Activated CD4-positive, alpha-beta memory T cell treated with anti-CD3 and anti-CD28 coated beads, Interleukin-2, amount 10 ng/mL, durations not matched to agents 7 days and 5 days (primary cell): ENCODE measurements around the gene ABHD14A. TPM values are rescaled to one million over a fixed set of nuclear protein-coding genes. Genes with fewer than 3 reads are reported as not detected.

ENCODE experiments used
- CTCF ChIA-PET: fragments of 350-600 bp; sonication (Branson Sonifier 250); formaldehyde crosslinking; loops from one replicate; lab custom pipeline; 2021; ENCODE audit warnings: antibody characterized with exemption, inconsistent platforms; lab: Charles Lee
- POLR2A ChIA-PET: fragments of 350-600 bp; sonication (Branson Sonifier 250); formaldehyde crosslinking; loops from one replicate; lab custom pipeline; 2021; ENCODE audit warnings: antibody characterized with exemption; lab: Charles Lee
- DNase-seq: peaks from one replicate; pipeline ENCODE4 v3.0.0-alpha.2; 2020
- H3K27ac Mint-ChIP-seq: one replicate; pipeline ENCODE4 v1.8.0; 2021; ENCODE audit warnings: mild to moderate bottlenecking, mixed read lengths
- H3K27me3 Mint-ChIP-seq: one replicate; pipeline ENCODE4 v1.8.0; 2021; ENCODE audit warnings: mixed read lengths
- H3K36me3 Mint-ChIP-seq: one replicate; pipeline ENCODE4 v1.8.0; 2021; ENCODE audit warnings: low read depth, mixed read lengths
- H3K4me1 Mint-ChIP-seq: one replicate; pipeline ENCODE4 v1.8.0; 2021; ENCODE audit warnings: mixed read lengths
- H3K4me3 Mint-ChIP-seq: one replicate; pipeline ENCODE4 v1.8.0; 2021; ENCODE audit warnings: mild to moderate bottlenecking, mixed read lengths
- H3K9me3 Mint-ChIP-seq: one replicate; pipeline ENCODE4 v1.8.0; 2021; ENCODE audit warnings: mixed read lengths
- total RNA-seq, 2 experiments: library from RNA; stranded (reverse); gene quantifications; one replicate each; pipeline ENCODE4 v1.2.3, GENCODE V29; 2021

The ABHD14A gene
- total RNA-seq, 2 experiments from 2014 or later = 10.8 to 13.3 TPM

- H3K9me3 Mint-ChIP-seq = no peaks in the 10 kb centered on the region
- H3K4me1 Mint-ChIP-seq = peaks cover 33% of the 10 kb centered on the region
- CTCF ChIA-PET = interaction anchor here (0.7 to 3.5 kb wide), 9 partner anchors 8 to 112 kb away, joined by 3 to 52 read pairs (median 4); partner anchors contain the start of genes ABHD14A, ABHD14B, DUSP7 and RPL29
- H3K4me3 Mint-ChIP-seq = peak overlapping the region; percentile 83
- H3K27me3 Mint-ChIP-seq = no peaks in the 10 kb centered on the region
- no peak overlapping the region for H3K27ac Mint-ChIP-seq
- peaks cover 2% of the 10 kb centered on the region for H3K36me3 Mint-ChIP-seq
- POLR2A ChIA-PET = interaction anchor here (1.0 to 4.2 kb wide), 7 partner anchors 10 to 51 kb away, joined by 3 to 37 read pairs (median 3); partner anchors contain the start of genes ABHD14A, ABHD14B and RPL29
- no peak for DNase-seq
Measured at GRCh38 chr3:51943451-51944391, 31.1 kb upstream of the ABHD14A start.

- POLR2A ChIA-PET = interaction anchor here (1.0 to 4.2 kb wide), 4 partner anchors 9 to 51 kb away, joined by 3 to 29 read pairs (median 4); partner anchors contain the start of gene RPL29
- H3K36me3 Mint-ChIP-seq = peaks cover 2% of the 10 kb centered on the region
- CTCF ChIA-PET = interaction anchor here (1.7 kb wide), 1 partner anchor 29 kb away, joined by 6 read pairs; the partner anchor contains the start of gene ABHD14B
- no peak overlapping the region for H3K27ac Mint-ChIP-seq
- H3K4me1 Mint-ChIP-seq = peaks cover 28% of the 10 kb centered on the region
- H3K9me3 Mint-ChIP-seq = no peaks in the 10 kb centered on the region
- no peak overlapping the region for H3K4me3 Mint-ChIP-seq
- H3K27me3 Mint-ChIP-seq = no peaks in the 10 kb centered on the region
- no peak for DNase-seq
Measured at GRCh38 chr3:51944451-51945021, 30.3 kb upstream of the ABHD14A start.

- Mint-ChIP-seq H3K36me3 (peaks cover 2% of the 10 kb centered on the region), H3K4me1 (peaks cover 23% of the 10 kb centered on the region), H3K27ac (no peak overlapping the region), H3K27me3 (no peaks in the 10 kb centered on the region), H3K4me3 (no peak overlapping the region), H3K9me3 (no peaks in the 10 kb centered on the region)
- POLR2A ChIA-PET = interaction anchor here (1.0 to 4.2 kb wide), 3 partner anchors 8 to 50 kb away, joined by 3 to 29 read pairs (median 5); partner anchors contain the start of gene RPL29
- CTCF ChIA-PET = interaction anchor here (1.7 kb wide), 1 partner anchor 29 kb away, joined by 6 read pairs; the partner anchor contains the start of gene ABHD14B
- DNase-seq = no peak
Measured at GRCh38 chr3:51945031-51945840, 29.6 kb upstream of the ABHD14A start.

GRCh38 chr3:51945926-51946705, 28.7 kb upstream of the ABHD14A start:
- ChIA-PET CTCF (interaction anchor here (1.7 kb wide), 1 partner anchor 28 kb away, joined by 6 read pairs; the partner anchor contains the start of gene ABHD14B), POLR2A (interaction anchor here (0.9 to 2.2 kb wide), 3 partner anchors 8 to 21 kb away, joined by 3 to 5 read pairs (median 3); partner anchors contain the start of genes GPR62 and PCBP4)
- Mint-ChIP-seq H3K9me3 (no peaks in the 10 kb centered on the region), H3K27me3 (no peaks in the 10 kb centered on the region), H3K4me1 (peaks cover 15% of the 10 kb centered on the region), H3K36me3 (no peaks in the 10 kb centered on the region), H3K4me3 (no peak overlapping the region), H3K27ac (no peak overlapping the region)
- no peak for DNase-seq

GRCh38 chr3:51946796-51947195, 28.1 kb upstream of the ABHD14A start:
- no peak for DNase-seq
- Mint-ChIP-seq H3K27ac (no peak overlapping the region), H3K27me3 (no peaks in the 10 kb centered on the region), H3K9me3 (no peaks in the 10 kb centered on the region), H3K36me3 (no peaks in the 10 kb centered on the region), H3K4me3 (no peak overlapping the region), H3K4me1 (peaks cover 11% of the 10 kb centered on the region)
- CTCF ChIA-PET = no interaction called here
- POLR2A ChIA-PET = interaction anchor here (0.9 to 1.3 kb wide), 2 partner anchors 8 to 20 kb away, joined by 3 read pairs; partner anchors contain the start of genes GPR62 and PCBP4

- no peak overlapping the region for H3K4me3 Mint-ChIP-seq
- no peak for DNase-seq
- no peaks in the 10 kb centered on the region for H3K9me3 Mint-ChIP-seq
- H3K27ac Mint-ChIP-seq = no peak overlapping the region
- POLR2A ChIA-PET = interaction anchor here (1.3 kb wide), 1 partner anchor 19 kb away, joined by 3 read pairs; the partner anchor contains the start of gene PCBP4
- H3K27me3 Mint-ChIP-seq = peaks cover 4% of the 10 kb centered on the region
- CTCF ChIA-PET = no interaction called here
- H3K4me1 Mint-ChIP-seq = peaks cover 8% of the 10 kb centered on the region
- no peaks in the 10 kb centered on the region for H3K36me3 Mint-ChIP-seq
Measured at GRCh38 chr3:51947215-51947900, 27.5 kb upstream of the ABHD14A start.

- DNase-seq = no peak
Measured at GRCh38 chr3:51948016-51948580, 26.8 kb upstream of the ABHD14A start.

GRCh38 chr3:51949121-51949520, 25.7 kb upstream of the ABHD14A start:
- no peak overlapping the region for H3K27ac Mint-ChIP-seq

More at GRCh38 chr3:51948016-51948580, 26.8 kb upstream of the ABHD14A start:
- Mint-ChIP-seq H3K27me3 (peaks cover 7% of the 10 kb centered on the region), H3K4me1 (peaks cover under 1% of the 10 kb centered on the region), H3K4me3 (no peak overlapping the region), H3K27ac (no peak overlapping the region), H3K36me3 (no peaks in the 10 kb centered on the region), H3K9me3 (no peaks in the 10 kb centered on the region)
- CTCF ChIA-PET = no interaction called here
- POLR2A ChIA-PET = no interaction called here

GRCh38 chr3:51950899-51951298, 24.0 kb upstream of the ABHD14A start:
- DNase-seq = no peak
- H3K4me3 Mint-ChIP-seq = no peak overlapping the region
- POLR2A ChIA-PET = no interaction called here
- H3K27me3 Mint-ChIP-seq = peaks cover 29% of the 10 kb centered on the region
- no peaks in the 10 kb centered on the region for H3K36me3 Mint-ChIP-seq
- no peak overlapping the region for H3K27ac Mint-ChIP-seq
- peaks cover 2% of the 10 kb centered on the region for H3K4me1 Mint-ChIP-seq
- H3K9me3 Mint-ChIP-seq = no peaks in the 10 kb centered on the region
- CTCF ChIA-PET = interaction anchor here (1.7 kb wide), 1 partner anchor 8 kb away, joined by 8 read pairs; the partner anchor contains the start of gene PARP3

More at GRCh38 chr3:51949121-51949520, 25.7 kb upstream of the ABHD14A start:
- ChIA-PET POLR2A (no interaction called here), CTCF (no interaction called here)
- DNase-seq = no peak
- no peaks in the 10 kb centered on the region for H3K9me3 Mint-ChIP-seq
- no peaks in the 10 kb centered on the region for H3K4me1 Mint-ChIP-seq
- H3K27me3 Mint-ChIP-seq = peaks cover 17% of the 10 kb centered on the region
- H3K4me3 Mint-ChIP-seq = no peak overlapping the region
- H3K36me3 Mint-ChIP-seq = no peaks in the 10 kb centered on the region

GRCh38 chr3:51953445-51953844, 21.4 kb upstream of the ABHD14A start:
- Mint-ChIP-seq H3K4me3 (no peak overlapping the region), H3K27ac (no peak overlapping the region), H3K36me3 (peaks cover 3% of the 10 kb centered on the region), H3K4me1 (peaks cover 7% of the 10 kb centered on the region), H3K9me3 (no peaks in the 10 kb centered on the region), H3K27me3 (peaks cover 35% of the 10 kb centered on the region)
- ChIA-PET POLR2A (interaction anchor here (1.2 to 1.9 kb wide), 3 partner anchors 9 to 43 kb away, joined by 3 to 5 read pairs (median 4); partner anchors contain the start of gene RPL29), CTCF (interaction anchor here (1.1 to 1.9 kb wide), 2 partner anchors 20 to 100 kb away, joined by 3 to 7 read pairs; partner anchors contain the start of gene ABHD14B)
- no peak for DNase-seq
